Gastroesophageal sphincter (tissue), 4 donors: ENCODE measurements around the gene JMJD8. TPM values are rescaled to one million over a fixed set of nuclear protein-coding genes. Genes with fewer than 3 reads are reported as not detected.

ENCODE experiments used
- ATAC-seq: fragments of 150-250 bp; one replicate; pipeline ENCODE4 v1.9.1; 2016; ENCODE audit warnings: mild to moderate bottlenecking, moderate library complexity
- H3K27ac ChIP-seq, 4 donors: fragments of 200-600 bp; sonication (generic) in 3 of 4; 1 replicate in 3 of 4; 2 replicates in 1 of 4; pipeline ENCODE4 v1.5.1; 2016 to 2019
- H3K27me3 ChIP-seq: fragments of 200-600 bp; sonication (generic); one replicate; pipeline ENCODE4 v1.5.1; 2019
- H3K36me3 ChIP-seq, 2 donors: fragments of 200-600 bp; sonication (generic); one replicate each; pipeline ENCODE4 v1.5.1; 2019; ENCODE audit warnings: control low read depth in 1 of 2
- H3K4me1 ChIP-seq, 3 donors: fragments of 200-600 bp; sonication (generic); 1 replicate in 2 of 3; 2 replicates in 1 of 3; pipeline ENCODE4 v1.5.1; 2016 to 2019; ENCODE audit warnings: control low read depth in 2 of 3
- H3K4me3 ChIP-seq, 2 donors: fragments of 200-600 bp; sonication (generic); one replicate each; pipeline ENCODE4 v1.5.1; 2019; ENCODE audit warnings: mild to moderate bottlenecking in 1 of 2, moderate library complexity in 1 of 2
- H3K9me3 ChIP-seq, 3 donors: fragments of 200-600 bp; sonication (generic); one replicate each; pipeline ENCODE4 v1.5.1; 2017 to 2019; ENCODE audit warnings: control low read depth in 2 of 3
- EP300 ChIP-seq: sonication (generic); formaldehyde crosslinking; IDR thresholded peaks from one replicate; pipeline ENCODE4 v1.6.1; 2017; ENCODE audit warnings: antibody characterized with exemption, mild to moderate bottlenecking
- POLR2A ChIP-seq, 2 donors: fragments of 450-650 bp; IDR thresholded peaks; one replicate each; pipeline ENCODE4 v1.6.1; 2017; ENCODE audit warnings: antibody characterized with exemption in 2 of 2, mild to moderate bottlenecking in 2 of 2, moderate library complexity in 1 of 2
- POLR2AphosphoS5 ChIP-seq: sonication (generic); formaldehyde crosslinking; IDR thresholded peaks from one replicate; pipeline ENCODE4 v1.6.1; 2017; ENCODE audit warnings: antibody characterized with exemption
- WGBS, 2 donors: methylation state at CpG; one replicate each; pipeline ENCODE4 v1.1.5; 2018; ENCODE audit warnings: low coverage in 1 of 2; 5-methylcytosine and 5-hydroxymethylcytosine counted together
- total RNA-seq, 4 donors: library from RNA; depleted of rRNA; stranded (reverse); fragments of >200 nt; gene quantifications; one replicate each; pipeline ENCODE4 v1.1.0, GENCODE V29; 2016
- TF ChIP-seq, protein P1 (sequence below), 4 experiments: fragments of 200-600 bp in 2 of 4; fragments of 450-650 bp in 2 of 4; sonication (generic) in 1 of 4; IDR thresholded peaks; one replicate each; pipeline ENCODE4 v1.5.1; 2017 to 2019; ENCODE audit warnings: antibody characterized with exemption in 4 of 4, mild to moderate bottlenecking in 2 of 4, moderate library complexity in 2 of 4

Gene JMJD8
- total RNA-seq, 4 donors from 2014 or later = 70.2 to 109 (median 90.5) TPM

DNA sequence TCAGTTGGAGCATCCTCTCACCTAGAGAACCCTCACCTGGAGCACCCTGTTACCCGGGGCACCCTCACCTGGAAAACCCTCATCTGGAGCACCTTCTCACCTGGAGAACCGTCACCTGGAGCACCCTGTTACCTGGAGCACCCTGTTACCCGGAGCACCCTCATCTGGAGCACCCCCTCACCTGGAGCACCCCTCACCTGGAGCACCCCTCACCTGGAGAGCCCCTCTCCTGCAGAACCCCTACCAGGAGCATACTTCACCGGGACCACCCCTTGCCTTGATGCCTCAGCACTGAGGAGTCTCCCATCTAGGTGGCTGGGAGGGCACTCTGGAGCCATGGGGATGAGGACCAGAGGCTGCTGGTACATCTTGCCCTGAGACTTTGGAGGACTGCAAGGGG is 24.8 kb upstream of the JMJD8 start:
- 79 to 100% methylated on average over 1 to 2 of the region's 4 CpGs for WGBS, 2 donors
- H3K27me3 ChIP-seq = peaks cover 85% of the 10 kb centered on the region
- H3K9me3 ChIP-seq = no peaks in the 10 kb centered on the region
- ATAC-seq = no peak
- no peak overlapping the region for H3K4me3 ChIP-seq
- no peaks in the 10 kb centered on the region for H3K36me3 ChIP-seq
- peaks cover 0 to 44% (median 7%) of the 10 kb centered on the region in 3 donors for H3K4me1 ChIP-seq
- H3K27ac ChIP-seq = no peak overlapping the region
- TF ChIP-seq, protein P1, sequence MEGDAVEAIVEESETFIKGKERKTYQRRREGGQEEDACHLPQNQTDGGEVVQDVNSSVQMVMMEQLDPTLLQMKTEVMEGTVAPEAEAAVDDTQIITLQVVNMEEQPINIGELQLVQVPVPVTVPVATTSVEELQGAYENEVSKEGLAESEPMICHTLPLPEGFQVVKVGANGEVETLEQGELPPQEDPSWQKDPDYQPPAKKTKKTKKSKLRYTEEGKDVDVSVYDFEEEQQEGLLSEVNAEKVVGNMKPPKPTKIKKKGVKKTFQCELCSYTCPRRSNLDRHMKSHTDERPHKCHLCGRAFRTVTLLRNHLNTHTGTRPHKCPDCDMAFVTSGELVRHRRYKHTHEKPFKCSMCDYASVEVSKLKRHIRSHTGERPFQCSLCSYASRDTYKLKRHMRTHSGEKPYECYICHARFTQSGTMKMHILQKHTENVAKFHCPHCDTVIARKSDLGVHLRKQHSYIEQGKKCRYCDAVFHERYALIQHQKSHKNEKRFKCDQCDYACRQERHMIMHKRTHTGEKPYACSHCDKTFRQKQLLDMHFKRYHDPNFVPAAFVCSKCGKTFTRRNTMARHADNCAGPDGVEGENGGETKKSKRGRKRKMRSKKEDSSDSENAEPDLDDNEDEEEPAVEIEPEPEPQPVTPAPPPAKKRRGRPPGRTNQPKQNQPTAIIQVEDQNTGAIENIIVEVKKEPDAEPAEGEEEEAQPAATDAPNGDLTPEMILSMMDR (IDR thresholded peaks at IDR 0.05) = no peak
- no peak for TF ChIP-seq POLR2AphosphoS5
- TF ChIP-seq EP300 = no peak
- no peak for TF ChIP-seq POLR2A (IDR thresholded peaks at IDR 0.05)

DNA sequence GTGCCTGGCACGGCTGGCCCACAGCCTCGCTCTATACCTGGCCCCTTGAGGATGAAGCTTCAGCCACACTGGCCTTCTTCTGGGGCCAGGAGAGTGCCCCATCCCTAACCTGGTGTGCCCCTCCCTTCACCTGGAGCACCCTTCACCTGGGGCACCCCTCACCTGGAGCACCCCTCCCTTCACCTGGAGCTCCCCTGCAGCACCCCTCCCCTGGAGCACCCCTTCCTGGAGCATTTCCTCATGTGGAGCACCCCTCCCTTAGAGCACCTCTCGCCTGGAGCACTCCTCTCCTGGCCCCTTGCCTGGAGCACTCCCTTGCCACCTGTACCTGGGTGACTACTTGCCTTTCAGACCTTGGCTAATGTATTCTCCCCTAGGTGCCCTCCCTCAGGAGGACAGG is 23.9 kb upstream of the JMJD8 start:
- Histone ChIP-seq H3K36me3 (no peaks in the 10 kb centered on the region), H3K4me3 (no peak overlapping the region), H3K9me3 (no peaks in the 10 kb centered on the region), H3K27ac (no peak overlapping the region), H3K4me1 (peaks cover 0 to 44% (median 7%) of the 10 kb centered on the region in 3 donors), H3K27me3 (peaks cover 95% of the 10 kb centered on the region)
- 67% methylated on average over 3 of the region's 3 CpGs; no CpG with 5 or more reads in 1 of the 2 donors for WGBS, 2 donors
- TF ChIP-seq, protein P1 (IDR thresholded peaks at IDR 0.05) = no peak
- TF ChIP-seq POLR2AphosphoS5 (no peak), EP300 (no peak), POLR2A (IDR thresholded peaks at IDR 0.05) (no peak)
- no peak for ATAC-seq

DNA sequence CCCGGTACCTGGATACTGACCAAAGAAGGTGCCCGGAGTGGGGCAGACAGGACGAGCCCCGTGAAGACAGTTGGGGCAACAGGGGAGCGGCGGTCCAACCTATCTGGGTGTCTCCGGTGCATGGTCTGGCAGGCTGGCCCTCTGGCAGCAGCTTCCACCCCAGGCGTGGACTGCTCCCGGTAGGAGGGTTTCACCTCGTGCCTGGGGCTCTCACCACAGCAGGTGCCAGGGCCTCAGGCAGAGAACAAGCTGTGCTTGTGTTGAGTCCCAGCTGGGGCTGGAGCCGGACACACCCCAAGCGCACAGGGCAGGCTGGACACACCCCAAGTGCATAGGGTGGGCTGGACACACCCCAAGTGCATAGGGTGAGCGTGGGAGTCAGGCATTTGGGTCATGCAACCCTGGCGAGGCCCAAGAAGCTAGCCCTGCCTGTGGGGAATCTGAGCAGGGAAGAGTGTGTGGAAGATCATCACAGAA is 23.0 kb upstream of the JMJD8 start:
- no peak overlapping the region for H3K27ac ChIP-seq
- no CpG with 5 or more reads among the region's 14 CpGs for WGBS, 2 donors
- no peaks in the 10 kb centered on the region for H3K9me3 ChIP-seq
- H3K4me1 ChIP-seq = peaks cover 0 to 44% (median 7%) of the 10 kb centered on the region in 3 donors
- no peaks in the 10 kb centered on the region for H3K36me3 ChIP-seq
- no peak for ATAC-seq
- H3K27me3 ChIP-seq = peaks cover 100% of the 10 kb centered on the region
- no peak overlapping the region for H3K4me3 ChIP-seq
- TF ChIP-seq, protein P1 (IDR thresholded peaks at IDR 0.05) = no peak
- TF ChIP-seq EP300 = no peak
- TF ChIP-seq POLR2A (IDR thresholded peaks at IDR 0.05) = no peak
- no peak for TF ChIP-seq POLR2AphosphoS5

DNA sequence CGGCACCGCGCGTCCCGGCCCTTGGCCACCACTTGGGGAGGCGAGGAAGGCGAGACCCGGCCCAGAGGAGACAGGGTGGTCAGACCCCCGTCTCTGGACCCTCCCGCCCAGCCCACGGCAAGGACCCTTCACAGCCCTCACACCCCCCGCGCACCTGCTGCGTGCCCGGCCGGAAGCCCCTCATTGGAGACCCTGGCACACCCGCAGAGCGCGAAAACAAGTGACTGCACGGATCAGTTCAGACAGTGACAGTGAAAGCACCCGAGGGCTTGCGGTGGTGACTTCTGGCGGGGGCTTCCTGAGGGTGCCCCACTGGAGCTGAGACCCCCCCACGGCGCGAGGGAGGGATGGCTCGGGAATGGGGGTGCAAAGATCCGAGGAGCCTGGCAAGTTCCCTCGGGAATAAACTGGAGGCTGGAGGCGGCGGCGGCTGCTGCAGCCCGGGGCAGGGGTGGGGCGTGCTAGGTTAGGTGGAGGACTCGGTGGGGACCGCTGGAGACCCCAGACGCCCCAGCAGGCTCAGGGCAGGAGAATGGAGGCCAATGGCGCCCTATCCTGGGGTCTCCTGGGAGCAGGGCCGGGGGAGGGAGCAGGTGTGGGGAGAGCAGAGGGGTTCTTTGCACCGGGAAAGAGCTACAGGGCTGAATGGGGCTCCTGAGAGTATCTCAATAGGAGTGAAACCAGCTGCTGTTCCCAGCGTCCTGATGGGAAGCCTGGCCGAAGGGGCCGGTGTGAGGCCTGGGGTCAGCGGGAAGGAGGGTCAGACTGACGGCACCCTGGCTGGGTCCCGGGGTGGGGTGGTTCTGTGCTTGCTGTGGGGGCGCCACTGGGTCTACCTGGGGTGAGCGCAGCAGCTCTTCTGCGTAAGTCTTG is 22.3 kb upstream of the JMJD8 start:
- no peak overlapping the region for H3K27ac ChIP-seq
- no peaks in the 10 kb centered on the region for H3K36me3 ChIP-seq
- H3K4me1 ChIP-seq = peaks cover 0 to 38% (median 7%) of the 10 kb centered on the region in 3 donors
- peak overlapping the region in 1 of 2 donors; percentile 16 for H3K4me3 ChIP-seq
- peaks cover 100% of the 10 kb centered on the region for H3K27me3 ChIP-seq
- TF ChIP-seq, protein P1 (IDR thresholded peaks at IDR 0.05) = no peak
- no peak for TF ChIP-seq EP300
- no peak for TF ChIP-seq POLR2AphosphoS5
- no peak for TF ChIP-seq POLR2A (IDR thresholded peaks at IDR 0.05)
- H3K9me3 ChIP-seq = no peaks in the 10 kb centered on the region
- WGBS, 2 donors = 3 to 9% methylated on average over 6 of the region's 49 CpGs
- ATAC-seq = no peak
